Spleen (tissue), 7 donors: ENCODE measurements around the gene JAZF1.

ENCODE experiments used
- CTCF ChIP-seq, 11 experiments: fragments of 200-600 bp in 7 of 11; fragments of 450-650 bp in 4 of 11; sonication (generic) in 4 of 11; IDR thresholded peaks in 8 of 11; conservative IDR thresholded peaks in 3 of 11; 1 replicate in 7 of 11; 2 replicates in 4 of 11; pipeline versions ENCODE4 v1.4.0 to v1.8.0; 2016 to 2021; ENCODE audit warnings: antibody characterized with exemption in 11 of 11, inconsistent platforms in 4 of 11, mild to moderate bottlenecking in 1 of 11
- POLR2A ChIP-seq, 3 donors: fragments of 450-650 bp; IDR thresholded peaks; one replicate each; pipeline ENCODE4 v1.5.1; 2017; ENCODE audit warnings: antibody characterized with exemption in 3 of 3, mild to moderate bottlenecking in 1 of 3
- donor health status: DM: no; HTN: no; CAD: no; lungs with moderate emphysema.
- donor health status: DM: no; HTN: no; CAD: no.
- donor health status: DM: no; HTN: no; CAD: no.

GRCh38 chr7:27969346-27969745 lies 211.2 kb downstream of the JAZF1 start:
- no peak for TF ChIP-seq CTCF (IDR thresholded peaks at IDR 0.05 in 8 of 11, conservative IDR thresholded peaks at IDR 0.05 in 3 of 11)
- no peak for TF ChIP-seq POLR2A (IDR thresholded peaks at IDR 0.05)
